ENCODE results near the gene PPP2R2D.
"Not testable (repeated sequence)": the region's sequence is repeated elsewhere in the genome, so short reads cannot be mapped to it uniquely, and the experiment has no call there.

The PPP2R2D gene

GRCh38 chr10:131980761-131981428 lies 80.1 kb downstream of the PPP2R2D start:
- peaks cover 4% of the 10 kb centered on the region for H3K4me1 ChIP-seq (ENCODE audit: insufficient read depth, insufficient read length)
- H3K36me3 ChIP-seq (ENCODE audit: insufficient read depth, insufficient read length, low read length) = no peaks in the 10 kb centered on the region
- H3K9ac ChIP-seq (ENCODE audit: insufficient read length, low read depth) = peak overlapping the region; percentile 88
- peak overlapping the region; percentile 75 for H3K4me3 ChIP-seq (ENCODE audit: insufficient read length, low read depth)
- H3K27me3 ChIP-seq (ENCODE audit: insufficient read depth, insufficient read length) = peaks cover 24% of the 10 kb centered on the region
- no peaks in the 10 kb centered on the region for H3K9me3 ChIP-seq (ENCODE audit: insufficient read depth, low read length)
- no peak for DNase-seq (ENCODE audit: low read depth, low spot score)
- TF ChIP-seq YY1 (IDR thresholded peaks at IDR 0.05; ENCODE audit: insufficient read depth, insufficient read length) (no peak), ZNF274 (IDR thresholded peaks at IDR 0.05; ENCODE audit: low read depth, low read length) (no peak), SUZ12 (IDR thresholded peaks at IDR 0.05; ENCODE audit: extremely low read depth, insufficient read depth, insufficient read length) (no peak)

- Histone ChIP-seq H3K27me3 (ENCODE audit: insufficient read depth, insufficient read length) (peaks cover 25% of the 10 kb centered on the region), H3K4me3 (ENCODE audit: insufficient read length, low read depth) (peak within 1 kb of the TSS; percentile 75), H3K9ac (ENCODE audit: insufficient read length, low read depth) (peak within 1 kb of the TSS; percentile 88), H3K4me1 (ENCODE audit: insufficient read depth, insufficient read length) (peaks cover 4% of the 10 kb centered on the region), H3K9me3 (ENCODE audit: insufficient read depth, low read length) (no peaks in the 10 kb centered on the region), H3K36me3 (ENCODE audit: insufficient read depth, insufficient read length, low read length) (no peaks in the 10 kb centered on the region)
- peak; percentile 79 for DNase-seq (ENCODE audit: low read depth, low spot score)
- TF ChIP-seq ZNF274 (IDR thresholded peaks at IDR 0.05; ENCODE audit: low read depth, low read length) (no peak), YY1 (IDR thresholded peaks at IDR 0.05; ENCODE audit: insufficient read depth, insufficient read length) (no peak), SUZ12 (IDR thresholded peaks at IDR 0.05; ENCODE audit: extremely low read depth, insufficient read depth, insufficient read length) (no peak)
Observed at GRCh38 chr10:131981429-131982184, 80.8 kb downstream of the PPP2R2D start, which contains the start of gene BNIP3. Gene BNIP3 (minus strand): TSS chr10:131981923. CDS start chr10:131981806, 117 bp downstream.

- H3K4me1 ChIP-seq (ENCODE audit: insufficient read depth, insufficient read length) = peaks cover 4% of the 10 kb centered on the region
- H3K9me3 ChIP-seq (ENCODE audit: insufficient read depth, low read length) = no peaks in the 10 kb centered on the region; the same call in 1 of the 2 replicates
- TF ChIP-seq SUZ12 (IDR thresholded peaks at IDR 0.05; ENCODE audit: extremely low read depth, insufficient read depth, insufficient read length) = no peak
- TF ChIP-seq YY1 (IDR thresholded peaks at IDR 0.05; ENCODE audit: insufficient read depth, insufficient read length) = no peak
- no peak for TF ChIP-seq ZNF274 (IDR thresholded peaks at IDR 0.05; ENCODE audit: low read depth, low read length)
- H3K4me3 ChIP-seq (ENCODE audit: insufficient read length, low read depth) = peak overlapping the region; percentile 63
- H3K27me3 ChIP-seq (ENCODE audit: insufficient read depth, insufficient read length) = peaks cover 25% of the 10 kb centered on the region
- no peak for DNase-seq (ENCODE audit: low read depth, low spot score)
- peak overlapping the region; percentile 79 for H3K9ac ChIP-seq (ENCODE audit: insufficient read length, low read depth)
- H3K36me3 ChIP-seq (ENCODE audit: insufficient read depth, insufficient read length, low read length) = no peaks in the 10 kb centered on the region
Observed at GRCh38 chr10:131982185-131982756, 81.5 kb downstream of the PPP2R2D start.

GRCh38 chr10:131982796-131983195 lies 82.0 kb downstream of the PPP2R2D start:
- no peak for DNase-seq (ENCODE audit: low read depth, low spot score)
- TF ChIP-seq SUZ12 (IDR thresholded peaks at IDR 0.05; ENCODE audit: extremely low read depth, insufficient read depth, insufficient read length) (no peak), YY1 (IDR thresholded peaks at IDR 0.05; ENCODE audit: insufficient read depth, insufficient read length) (no peak), ZNF274 (IDR thresholded peaks at IDR 0.05; ENCODE audit: low read depth, low read length) (no peak)
- peak overlapping the region; percentile 79 for H3K9ac ChIP-seq (ENCODE audit: insufficient read length, low read depth)

GRCh38 chr10:131983780-131984179 lies 83.0 kb downstream of the PPP2R2D start:
- no peak for TF ChIP-seq YY1 (IDR thresholded peaks at IDR 0.05; ENCODE audit: insufficient read depth, insufficient read length)
- TF ChIP-seq ZNF274 (IDR thresholded peaks at IDR 0.05; ENCODE audit: low read depth, low read length) = no peak
- no peak for TF ChIP-seq SUZ12 (IDR thresholded peaks at IDR 0.05; ENCODE audit: extremely low read depth, insufficient read depth, insufficient read length)
- no peaks in the 10 kb centered on the region; the same call in 1 of the 2 replicates for H3K9me3 ChIP-seq (ENCODE audit: insufficient read depth, low read length)
- no peaks in the 10 kb centered on the region for H3K36me3 ChIP-seq (ENCODE audit: insufficient read depth, insufficient read length, low read length)
- H3K27me3 ChIP-seq (ENCODE audit: insufficient read depth, insufficient read length) = peaks cover 25% of the 10 kb centered on the region
- H3K4me1 ChIP-seq (ENCODE audit: insufficient read depth, insufficient read length) = peaks cover 4% of the 10 kb centered on the region
- no peak overlapping the region for H3K9ac ChIP-seq (ENCODE audit: insufficient read length, low read depth)
- DNase-seq (ENCODE audit: low read depth, low spot score) = no peak
- no peak overlapping the region for H3K4me3 ChIP-seq (ENCODE audit: insufficient read length, low read depth)

More at GRCh38 chr10:131982796-131983195, 82.0 kb downstream of the PPP2R2D start:
- H3K9me3 ChIP-seq (ENCODE audit: insufficient read depth, low read length) = no peaks in the 10 kb centered on the region; the same call in 1 of the 2 replicates
- peaks cover 25% of the 10 kb centered on the region for H3K27me3 ChIP-seq (ENCODE audit: insufficient read depth, insufficient read length)
- peak overlapping the region; percentile 63 for H3K4me3 ChIP-seq (ENCODE audit: insufficient read length, low read depth)
- H3K36me3 ChIP-seq (ENCODE audit: insufficient read depth, insufficient read length, low read length) = no peaks in the 10 kb centered on the region
- H3K4me1 ChIP-seq (ENCODE audit: insufficient read depth, insufficient read length) = peaks cover 4% of the 10 kb centered on the region

- DNase-seq (ENCODE audit: low read depth, low spot score); H3K4me1 ChIP-seq (ENCODE audit: insufficient read depth, insufficient read length); H3K9me3 ChIP-seq (ENCODE audit: insufficient read depth, low read length); H3K9ac ChIP-seq (ENCODE audit: insufficient read length, low read depth); H3K36me3 ChIP-seq (ENCODE audit: insufficient read depth, insufficient read length, low read length); H3K4me3 ChIP-seq (ENCODE audit: insufficient read length, low read depth): not testable (repeated sequence)
- H3K27me3 ChIP-seq (ENCODE audit: insufficient read depth, insufficient read length) = peaks cover 25% of the 10 kb centered on the region
Observed at GRCh38 chr10:131986851-131987250, 86.0 kb downstream of the PPP2R2D start.

- not testable (repeated sequence) for H3K9ac ChIP-seq (ENCODE audit: insufficient read length, low read depth); H3K36me3 ChIP-seq (ENCODE audit: insufficient read depth, insufficient read length, low read length); H3K4me1 ChIP-seq (ENCODE audit: insufficient read depth, insufficient read length); H3K9me3 ChIP-seq (ENCODE audit: insufficient read depth, low read length); DNase-seq (ENCODE audit: low read depth, low spot score); H3K4me3 ChIP-seq (ENCODE audit: insufficient read length, low read depth)
- H3K27me3 ChIP-seq (ENCODE audit: insufficient read depth, insufficient read length) = peaks cover 22% of the 10 kb centered on the region
Observed at GRCh38 chr10:131987301-131987700, 86.5 kb downstream of the PPP2R2D start.

- not testable (repeated sequence) for H3K36me3 ChIP-seq (ENCODE audit: insufficient read depth, insufficient read length, low read length); H3K4me1 ChIP-seq (ENCODE audit: insufficient read depth, insufficient read length); DNase-seq (ENCODE audit: low read depth, low spot score); H3K9ac ChIP-seq (ENCODE audit: insufficient read length, low read depth); H3K4me3 ChIP-seq (ENCODE audit: insufficient read length, low read depth); H3K9me3 ChIP-seq (ENCODE audit: insufficient read depth, low read length)
- H3K27me3 ChIP-seq (ENCODE audit: insufficient read depth, insufficient read length) = peaks cover 17% of the 10 kb centered on the region
Observed at GRCh38 chr10:131987786-131988185, 87.0 kb downstream of the PPP2R2D start.

All from NT2/D1 (cell line).